SIG-M5 treated with dmso at 0.1 percent for 504 hours (cell line): ENCODE measurements around the gene IL36G.

Source experiments
- DNase-seq: peaks from one replicate; lab custom pipeline; 2025; ENCODE audit not compliant: unreplicated experiment; lab: John Stamatoyannopoulos, UW

The IL36G gene

GRCh38 chr2:112972423-112973086 is 5.3 kb upstream of the IL36G start:
- DNase-seq, result no peak

DNA sequence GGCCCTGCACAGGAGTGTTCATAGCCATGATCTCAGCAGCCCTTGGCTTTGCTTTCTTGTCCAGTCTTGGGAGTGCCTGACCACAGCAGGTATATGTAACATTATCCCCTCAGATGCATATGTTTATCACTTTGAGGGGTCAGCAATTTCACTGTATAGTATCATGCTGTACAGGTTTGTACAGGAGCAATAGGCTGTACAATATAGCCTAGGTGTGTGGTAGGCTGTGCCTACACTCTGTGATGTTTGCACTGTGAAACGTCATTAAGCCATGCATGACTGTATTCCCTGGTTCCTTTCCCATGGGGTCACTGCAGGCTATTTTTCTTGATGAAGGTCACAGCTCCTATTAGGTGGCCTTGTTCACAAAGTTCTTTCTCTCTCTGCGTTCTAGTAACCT is 4.7 kb upstream of the IL36G start:
- no peak for DNase-seq

GRCh38 chr2:112979731-112980130 is 1.9 kb downstream of the IL36G start:
- no peak for DNase-seq

GRCh38 chr2:112980537-112980936 is 2.7 kb downstream of the IL36G start:
- DNase-seq, result no peak

DNA sequence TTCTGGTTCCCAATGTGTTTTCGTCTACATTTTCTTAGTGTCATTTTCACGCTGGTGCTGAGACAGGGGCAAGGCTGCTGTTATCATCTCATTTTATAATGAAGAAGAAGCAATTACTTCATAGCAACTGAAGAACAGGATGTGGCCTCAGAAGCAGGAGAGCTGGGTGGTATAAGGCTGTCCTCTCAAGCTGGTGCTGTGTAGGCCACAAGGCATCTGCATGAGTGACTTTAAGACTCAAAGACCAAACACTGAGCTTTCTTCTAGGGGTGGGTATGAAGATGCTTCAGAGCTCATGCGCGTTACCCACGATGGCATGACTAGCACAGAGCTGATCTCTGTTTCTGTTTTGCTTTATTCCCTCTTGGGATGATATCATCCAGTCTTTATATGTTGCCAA is 7.3 kb downstream of the IL36G start:
- DNase-seq, result no peak

- DNase-seq, result no peak
Measured at GRCh38 chr2:112989611-112990010, 11.8 kb downstream of the IL36G start.

DNA sequence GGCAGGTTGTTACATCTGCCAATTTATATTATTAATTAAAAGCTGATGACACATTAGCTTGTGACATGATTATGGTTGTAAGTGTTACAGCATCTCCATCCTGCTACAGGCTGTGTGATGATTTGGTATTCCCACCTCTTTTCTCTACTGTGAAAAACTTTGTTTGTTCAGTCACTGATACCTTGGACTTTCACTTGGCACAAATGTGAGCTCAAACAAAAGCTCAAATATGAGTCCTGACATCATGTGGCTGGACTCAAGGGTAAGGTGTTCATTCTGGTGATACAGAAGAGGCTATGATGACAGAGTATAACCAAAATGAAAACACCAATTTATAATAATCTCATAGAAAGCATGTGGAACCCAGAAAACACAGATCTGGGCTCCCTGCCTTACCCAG is 16.0 kb downstream of the IL36G start:
- DNase-seq, result no peak

- DNase-seq, result no peak
Measured at GRCh38 chr2:112994648-112995047, 16.8 kb downstream of the IL36G start.

DNA sequence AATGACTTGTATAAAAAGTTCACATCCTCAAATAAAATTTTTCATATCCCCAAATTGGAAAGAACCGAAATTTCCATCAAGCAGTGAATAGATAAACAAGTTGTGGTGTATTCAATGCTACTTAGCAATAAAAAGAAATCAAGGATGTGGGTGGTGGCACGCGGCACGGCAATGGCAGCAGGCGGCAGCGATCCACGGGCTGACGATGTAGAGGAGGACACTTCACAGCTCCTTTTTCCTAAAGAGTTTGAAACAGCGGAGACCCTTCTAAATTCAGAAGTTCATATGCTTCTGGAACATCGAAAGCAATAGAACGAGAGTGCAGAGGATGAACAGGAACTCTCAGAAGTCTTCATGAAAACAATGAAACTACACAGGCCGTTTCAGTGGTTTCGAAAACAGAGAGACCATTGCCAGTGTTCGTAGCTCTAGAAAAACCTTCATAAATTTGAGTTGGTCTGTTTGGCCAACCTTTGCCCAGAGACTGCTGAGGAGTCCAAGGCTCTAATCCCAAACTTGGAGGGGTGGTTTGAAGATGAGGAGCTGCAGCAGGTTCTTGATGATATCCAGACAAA is 17.6 kb downstream of the IL36G start:
- DNase-seq, result no peak

DNA sequence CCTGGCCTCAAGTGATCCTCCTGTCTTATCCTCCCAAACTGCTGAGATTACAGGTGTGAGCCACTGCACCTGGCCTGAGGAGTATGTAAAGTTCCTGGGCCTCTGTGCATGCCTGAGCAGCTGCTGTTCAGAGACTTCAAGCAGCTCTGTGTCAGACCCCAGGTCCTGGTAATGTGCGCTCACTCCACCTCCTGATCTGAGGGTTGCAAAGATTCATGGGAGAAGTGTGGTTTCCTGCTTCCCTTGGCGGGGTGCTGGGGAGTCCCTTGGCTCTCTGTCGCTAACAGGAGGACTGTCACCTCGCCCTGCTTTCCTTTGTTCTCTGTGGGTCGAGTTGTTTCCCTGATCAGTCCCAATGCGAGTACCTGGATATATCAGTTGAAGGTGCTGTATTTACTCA is 18.8 kb downstream of the IL36G start:
- DNase-seq, result no peak

DNA sequence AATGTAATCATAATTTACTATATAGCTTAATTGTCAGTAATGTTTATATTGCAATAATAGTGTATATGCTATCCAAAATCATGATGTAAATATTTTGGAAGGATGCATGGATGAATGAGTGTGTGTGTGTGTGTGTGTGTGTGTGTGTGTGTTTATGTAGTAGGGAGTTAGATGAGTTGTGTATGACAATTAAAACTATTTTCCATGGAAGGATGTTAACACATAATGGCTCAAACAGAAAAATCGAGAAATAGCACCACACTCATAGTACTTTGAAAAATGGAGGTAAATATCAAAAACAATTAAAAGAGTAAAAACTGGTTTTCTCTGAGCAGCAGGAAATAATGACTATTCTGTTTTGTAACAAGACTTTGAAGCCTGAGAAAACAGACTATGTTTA is 19.3 kb downstream of the IL36G start:
- DNase-seq, result no peak

- DNase-seq, result no peak
Measured at GRCh38 chr2:113000436-113000835, 22.6 kb downstream of the IL36G start.

GRCh38 chr2:113002677-113003076 is 24.9 kb downstream of the IL36G start:
- no peak for DNase-seq

- no peak for DNase-seq
Measured at GRCh38 chr2:113005030-113005509, 27.3 kb downstream of the IL36G start, which contains the start of gene IL36A. TSS of gene IL36A (plus strand) at chr2:113005459. CDS start at chr2:113005872, 413 bp downstream.

DNA sequence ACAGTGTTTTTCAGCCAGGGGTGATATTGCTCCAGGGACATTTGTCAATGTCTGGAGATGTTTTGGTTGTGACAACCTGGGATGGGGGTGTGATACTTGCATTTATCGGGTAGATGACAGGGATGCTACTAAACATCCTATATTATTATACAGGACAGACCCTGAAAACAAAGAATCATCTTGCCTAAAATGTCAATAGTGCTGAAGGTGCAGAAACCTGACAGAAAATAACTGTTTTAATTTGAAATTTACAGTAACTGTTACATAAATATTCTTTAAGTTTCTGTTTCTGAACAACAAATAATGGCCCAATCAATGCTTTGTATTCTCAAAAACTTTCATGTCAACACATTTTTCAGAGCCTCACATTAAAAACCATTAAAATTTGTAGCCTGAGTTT is 29.4 kb downstream of the IL36G start:
- DNase-seq, result no peak

- no peak for DNase-seq
Measured at GRCh38 chr2:113009622-113010021, 31.8 kb downstream of the IL36G start.

GRCh38 chr2:113010088-113010487 is 32.3 kb downstream of the IL36G start:
- no peak for DNase-seq

DNA sequence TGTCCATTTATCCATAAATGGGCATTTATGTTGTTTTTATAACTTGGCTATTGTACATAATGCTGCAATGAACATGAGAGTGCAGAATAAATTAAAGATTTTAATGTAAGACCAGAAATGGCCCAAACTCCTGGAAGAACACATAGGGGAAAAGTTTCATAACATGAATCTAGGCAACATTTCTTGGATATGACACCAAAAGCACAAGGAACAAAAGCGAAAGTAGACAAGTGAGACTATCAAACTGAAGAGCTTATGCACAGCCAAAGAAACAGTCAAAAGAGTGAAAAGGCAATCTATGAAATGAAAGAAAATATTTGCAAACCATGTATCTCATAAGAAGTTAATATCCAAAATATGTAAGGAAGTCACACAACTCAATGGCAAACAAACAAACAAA is 33.3 kb downstream of the IL36G start:
- no peak for DNase-seq

- peak; percentile 6 for DNase-seq
Measured at GRCh38 chr2:113012436-113013335, 34.9 kb downstream of the IL36G start.

DNA sequence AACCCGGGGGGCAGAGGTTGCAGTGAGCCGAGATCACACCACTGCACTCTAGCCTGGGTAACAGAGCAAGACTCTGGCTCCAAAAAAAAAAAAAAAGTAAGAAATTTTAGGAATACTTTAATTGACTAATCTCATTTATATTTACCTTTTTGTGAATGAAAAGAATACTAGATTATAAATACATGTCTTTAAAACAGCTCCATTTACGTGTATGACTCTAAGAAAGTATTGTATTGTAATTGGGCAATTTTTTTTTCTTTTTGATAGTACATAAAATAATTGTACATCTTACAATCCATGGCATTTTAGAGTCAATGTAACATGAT is 35.5 kb downstream of the IL36G start:
- DNase-seq, result no peak

DNA sequence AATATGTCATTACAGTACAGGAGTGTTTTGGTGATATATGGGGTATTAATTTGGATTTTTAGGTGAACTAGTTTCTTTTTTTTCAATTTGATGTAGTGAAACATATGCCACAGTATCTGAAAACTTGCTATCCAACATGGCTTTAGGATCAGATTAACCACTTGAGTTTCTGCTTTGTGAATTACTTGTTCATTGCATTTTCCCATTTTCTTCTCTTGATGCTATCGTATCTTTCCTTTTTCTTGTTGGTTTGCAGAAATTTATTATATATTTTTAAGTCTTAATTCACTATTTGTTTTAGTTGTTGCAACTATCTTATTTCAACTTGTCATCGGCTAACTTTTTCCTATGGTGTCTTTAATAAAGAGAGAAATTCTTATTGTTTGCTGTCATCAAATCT is 36.3 kb downstream of the IL36G start:
- DNase-seq, result no peak

DNA sequence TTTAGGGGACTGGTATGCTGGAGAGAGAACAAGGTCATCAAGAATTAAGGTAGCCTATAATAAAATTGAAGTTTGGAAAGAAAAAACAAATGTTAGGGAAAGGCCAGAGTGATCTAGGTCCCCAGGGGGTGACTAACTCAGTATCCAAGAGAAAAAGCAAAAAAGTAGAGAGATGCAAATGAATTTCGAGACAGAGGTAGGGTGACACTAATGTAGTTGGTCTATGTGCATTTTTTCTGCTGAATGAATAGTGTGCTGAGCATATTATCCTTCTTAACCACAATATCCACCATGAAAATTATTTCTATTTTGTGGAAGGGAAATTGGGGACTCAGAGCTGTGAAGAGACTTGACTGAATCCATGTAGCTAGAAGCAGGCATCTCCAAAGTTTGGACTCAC is 37.2 kb downstream of the IL36G start:
- no peak for DNase-seq
